C4-2B (cell line): ENCODE measurements around the gene EPDR1.

Experiments
- H3K27ac ChIP-seq: fragments of 450-650 bp; 2 replicates; pipeline ENCODE4 v1.5.1; 2017
- CTCF ChIP-seq: fragments of 450-650 bp; conservative IDR thresholded peaks from 2 replicates; pipeline ENCODE4 v1.5.1; 2017; ENCODE audit warnings: mild to moderate bottlenecking
- ZFX ChIP-seq: fragments of 450-650 bp; IDR thresholded peaks from 2 replicates; pipeline ENCODE4 v1.6.1; 2017

EPDR1 gene

DNA sequence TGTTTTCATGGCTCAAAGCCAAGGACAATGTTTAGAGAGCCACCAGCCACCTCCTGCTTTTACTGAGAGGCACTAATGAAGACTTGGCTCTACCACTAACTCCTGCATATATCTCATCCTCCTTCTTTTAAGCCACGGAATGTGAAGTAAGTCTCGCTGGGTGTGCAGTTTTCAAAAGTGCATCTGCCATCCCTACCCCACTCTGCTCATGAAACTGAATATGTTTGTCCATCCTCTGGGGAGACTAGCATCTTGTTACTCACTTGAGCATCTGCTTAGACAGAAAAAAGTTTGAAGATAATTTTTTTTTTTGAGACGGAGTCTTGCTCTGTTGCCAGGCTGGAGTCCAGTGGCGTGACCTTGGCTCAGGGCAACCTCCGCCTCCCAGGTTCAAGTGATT, 40.8 kb downstream of the EPDR1 start:
- H3K27ac ChIP-seq: no peak overlapping the region
- TF ChIP-seq CTCF: no peak
- no peak for TF ChIP-seq ZFX

DNA sequence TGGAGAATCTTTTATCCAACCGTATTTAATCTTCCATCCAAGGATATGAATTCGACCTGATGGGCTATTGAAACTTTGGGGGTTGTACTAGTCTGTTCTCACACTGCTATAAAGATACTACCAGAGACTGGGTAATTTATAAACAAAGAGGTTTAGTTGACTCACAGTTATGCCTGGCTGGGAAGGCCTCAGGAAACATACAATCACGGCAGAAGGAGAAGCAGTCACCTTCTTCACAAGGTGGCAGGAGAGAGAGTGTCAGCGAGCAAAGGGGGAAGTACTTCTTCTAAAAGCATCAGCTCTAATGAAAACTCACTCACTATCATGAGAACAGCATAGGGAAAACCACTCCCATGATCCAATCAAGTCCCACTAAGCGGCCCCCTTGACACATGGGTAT, 43.8 kb downstream of the EPDR1 start:
- no peak overlapping the region for H3K27ac ChIP-seq
- TF ChIP-seq CTCF (no peak), ZFX (no peak)

DNA sequence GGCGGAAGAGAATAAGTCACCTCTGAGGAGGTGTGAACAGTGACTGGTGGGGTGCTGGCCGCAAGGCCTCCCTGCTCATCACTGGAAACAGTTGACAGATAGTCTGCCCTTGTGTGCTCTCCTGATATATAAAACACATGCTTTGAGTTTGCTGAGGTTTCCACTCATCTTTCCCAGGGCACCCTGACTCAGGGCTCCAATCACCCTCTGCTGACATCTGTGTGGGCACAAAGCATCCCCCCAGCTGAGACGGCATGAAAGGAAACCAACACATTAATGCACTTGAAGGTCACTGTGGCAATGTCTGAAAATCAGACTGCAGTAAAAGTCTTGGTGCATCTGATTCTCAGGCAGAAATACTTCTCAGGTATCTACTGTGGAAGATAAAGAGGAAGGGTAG, 49.8 kb downstream of the EPDR1 start:
- no peak overlapping the region for H3K27ac ChIP-seq
- TF ChIP-seq ZFX (no peak), CTCF (no peak)

GRCh38 chr7:37971491-37971890, 51.1 kb downstream of the EPDR1 start:
- H3K27ac ChIP-seq: no peak overlapping the region
- TF ChIP-seq CTCF (no peak), ZFX (no peak)

GRCh38 chr7:37973915-37974314, 53.5 kb downstream of the EPDR1 start:
- no peak overlapping the region for H3K27ac ChIP-seq
- TF ChIP-seq ZFX: no peak
- TF ChIP-seq CTCF: no peak

DNA sequence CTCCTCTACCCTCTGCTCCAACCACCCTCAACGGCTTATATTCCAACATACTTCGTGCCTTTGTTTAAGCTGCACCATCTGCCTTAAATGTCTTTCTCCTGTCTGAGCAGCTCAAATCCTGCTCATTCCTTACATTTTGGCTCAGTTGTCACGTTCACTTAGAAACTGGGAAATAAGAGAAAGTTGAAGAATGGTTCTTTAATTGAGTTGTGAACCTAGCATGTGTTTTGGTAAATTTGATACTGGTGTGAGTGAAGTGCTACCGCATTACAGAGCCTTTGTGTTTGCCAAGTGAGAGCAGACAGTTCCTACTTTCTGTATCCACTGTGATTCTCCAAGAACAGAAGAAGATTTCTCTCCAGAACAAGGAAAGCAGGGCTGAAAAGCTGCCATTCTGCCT, 54.3 kb downstream of the EPDR1 start:
- no peak overlapping the region for H3K27ac ChIP-seq
- TF ChIP-seq ZFX (no peak), CTCF (no peak)

DNA sequence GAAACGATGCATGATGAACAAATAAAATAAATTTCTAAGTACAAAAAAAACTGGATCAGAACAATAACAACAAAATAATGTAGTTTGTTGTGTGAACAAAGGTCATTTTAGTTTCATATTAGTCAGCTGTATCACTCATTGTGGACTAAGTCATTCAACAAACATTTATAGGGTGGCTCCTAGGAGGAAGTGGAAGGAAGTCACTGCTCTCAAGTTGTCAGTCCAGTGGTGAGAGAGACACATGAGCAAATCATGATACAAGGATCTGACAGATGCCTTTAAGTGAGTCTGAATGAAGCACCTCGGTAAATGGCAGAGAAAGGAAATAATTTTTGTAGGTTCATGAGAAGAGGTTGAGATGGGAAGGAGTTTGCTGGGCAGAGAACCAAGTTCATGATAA, 56.8 kb downstream of the EPDR1 start:
- TF ChIP-seq ZFX: no peak
- TF ChIP-seq CTCF: no peak
- H3K27ac ChIP-seq: no peak overlapping the region
